Measurements from ENCODE around the gene SLC35G2. TPM values are rescaled to one million over a fixed set of nuclear protein-coding genes. Genes with fewer than 3 reads are reported as not detected.
A peak's percentile ranks its signal among the peaks of the same experiment; 100 is the strongest.

SLC35G2 gene
- total RNA-seq, 1 experiment from 2014 or later = 26.4 TPM

GRCh38 chr3:136842294-136842693 lies 23.4 kb downstream of the SLC35G2 start:
- Histone ChIP-seq H3K27ac (ENCODE audit: low read depth, low read length, poor library complexity, severe bottlenecking) (no peak overlapping the region), H3K4me1 (ENCODE audit: insufficient read depth, low read length, poor library complexity, severe bottlenecking) (peaks cover 47% of the 10 kb centered on the region), H3K36me3 (ENCODE audit: insufficient read depth, low read length, poor library complexity, severe bottlenecking) (no peaks in the 10 kb centered on the region), H3K4me3 (ENCODE audit: low read depth, low read length, poor library complexity, severe bottlenecking) (no peak overlapping the region), H3K27me3 (replicated peaks; ENCODE audit: insufficient read depth, low read depth, low read length, poor library complexity) (no peaks in the 10 kb centered on the region), H3K9me3 (ENCODE audit: low read depth, low read length, poor library complexity, severe bottlenecking) (no peaks in the 10 kb centered on the region)
- CTCF ChIA-PET = no interaction called here
- BruUV-seq (replicated peaks) = no TSS peak
- intact Hi-C loops (cut with micrococcal nuclease; ENCODE audit: unreplicated experiment) = no loop called here
- POLR2A ChIA-PET (ENCODE audit: low non-redundant PET) = interaction anchor here (0.7 kb wide), 1 partner anchor 120 kb away, joined by 3 read pairs; no protein-coding TSS in a partner anchor
- TF ChIP-seq, protein P1, sequence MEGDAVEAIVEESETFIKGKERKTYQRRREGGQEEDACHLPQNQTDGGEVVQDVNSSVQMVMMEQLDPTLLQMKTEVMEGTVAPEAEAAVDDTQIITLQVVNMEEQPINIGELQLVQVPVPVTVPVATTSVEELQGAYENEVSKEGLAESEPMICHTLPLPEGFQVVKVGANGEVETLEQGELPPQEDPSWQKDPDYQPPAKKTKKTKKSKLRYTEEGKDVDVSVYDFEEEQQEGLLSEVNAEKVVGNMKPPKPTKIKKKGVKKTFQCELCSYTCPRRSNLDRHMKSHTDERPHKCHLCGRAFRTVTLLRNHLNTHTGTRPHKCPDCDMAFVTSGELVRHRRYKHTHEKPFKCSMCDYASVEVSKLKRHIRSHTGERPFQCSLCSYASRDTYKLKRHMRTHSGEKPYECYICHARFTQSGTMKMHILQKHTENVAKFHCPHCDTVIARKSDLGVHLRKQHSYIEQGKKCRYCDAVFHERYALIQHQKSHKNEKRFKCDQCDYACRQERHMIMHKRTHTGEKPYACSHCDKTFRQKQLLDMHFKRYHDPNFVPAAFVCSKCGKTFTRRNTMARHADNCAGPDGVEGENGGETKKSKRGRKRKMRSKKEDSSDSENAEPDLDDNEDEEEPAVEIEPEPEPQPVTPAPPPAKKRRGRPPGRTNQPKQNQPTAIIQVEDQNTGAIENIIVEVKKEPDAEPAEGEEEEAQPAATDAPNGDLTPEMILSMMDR (conservative IDR thresholded peaks at IDR 0.05; ENCODE audit: low read depth, low read length) = no peak
- TF ChIP-seq EZH2 (IDR thresholded peaks at IDR 0.05; ENCODE audit: borderline replicate concordance, low read depth, low read length, poor library complexity, severe bottlenecking) = no peak
- no peak for DNase-seq (ENCODE audit: low spot score)

- Histone ChIP-seq H3K4me1 (ENCODE audit: insufficient read depth, low read length, poor library complexity, severe bottlenecking) (peaks cover 29% of the 10 kb centered on the region), H3K9me3 (ENCODE audit: low read depth, low read length, poor library complexity, severe bottlenecking) (no peaks in the 10 kb centered on the region), H3K4me3 (ENCODE audit: low read depth, low read length, poor library complexity, severe bottlenecking) (no peak overlapping the region), H3K36me3 (ENCODE audit: insufficient read depth, low read length, poor library complexity, severe bottlenecking) (no peaks in the 10 kb centered on the region), H3K27me3 (replicated peaks; ENCODE audit: insufficient read depth, low read depth, low read length, poor library complexity) (no peaks in the 10 kb centered on the region), H3K27ac (ENCODE audit: low read depth, low read length, poor library complexity, severe bottlenecking) (peak overlapping the region; percentile 48)
- intact Hi-C loops (cut with micrococcal nuclease; ENCODE audit: unreplicated experiment) = no loop called here
- no TSS peak for BruUV-seq (replicated peaks)
- ChIA-PET POLR2A (ENCODE audit: low non-redundant PET) (no interaction called here), CTCF (interaction anchor here (0.6 kb wide), 1 partner anchor 629 kb away, joined by 4 read pairs; no protein-coding TSS in a partner anchor)
- DNase-seq (ENCODE audit: low spot score) = no peak
- no peak for TF ChIP-seq EZH2 (IDR thresholded peaks at IDR 0.05; ENCODE audit: borderline replicate concordance, low read depth, low read length, poor library complexity, severe bottlenecking)
- TF ChIP-seq, protein P1 (conservative IDR thresholded peaks at IDR 0.05; ENCODE audit: low read depth, low read length) = no peak
These were observed 25.8 kb downstream of the SLC35G2 start for GRCh38 chr3:136844724-136845123.

GRCh38 chr3:136852180-136852579 lies 33.3 kb downstream of the SLC35G2 start:
- DNase-seq (ENCODE audit: low spot score) = no peak
- Histone ChIP-seq H3K36me3 (ENCODE audit: insufficient read depth, low read length, poor library complexity, severe bottlenecking) (peaks cover 20% of the 10 kb centered on the region), H3K4me1 (ENCODE audit: insufficient read depth, low read length, poor library complexity, severe bottlenecking) (peaks cover 13% of the 10 kb centered on the region), H3K27me3 (replicated peaks; ENCODE audit: insufficient read depth, low read depth, low read length, poor library complexity) (no peaks in the 10 kb centered on the region), H3K4me3 (ENCODE audit: low read depth, low read length, poor library complexity, severe bottlenecking) (no peak overlapping the region), H3K9me3 (ENCODE audit: low read depth, low read length, poor library complexity, severe bottlenecking) (no peaks in the 10 kb centered on the region), H3K27ac (ENCODE audit: low read depth, low read length, poor library complexity, severe bottlenecking) (no peak overlapping the region)
- ChIA-PET POLR2A (ENCODE audit: low non-redundant PET) (no interaction called here), CTCF (no interaction called here)
- no peak for TF ChIP-seq EZH2 (IDR thresholded peaks at IDR 0.05; ENCODE audit: borderline replicate concordance, low read depth, low read length, poor library complexity, severe bottlenecking)
- TF ChIP-seq, protein P1 (conservative IDR thresholded peaks at IDR 0.05; ENCODE audit: low read depth, low read length) = no peak
- BruUV-seq (replicated peaks) = no TSS peak
- intact Hi-C loops (cut with micrococcal nuclease; ENCODE audit: unreplicated experiment) = no loop called here
